ENCODE data around the gene GLT8D2.

GLT8D2 gene

GRCh38 chr12:104055686-104056388, 5.8 kb upstream of the GLT8D2 start:
- no peak for DNase-seq (ENCODE audit: low read depth in 1 of 2, low spot score in 1 of 2)

GRCh38 chr12:104054681-104055346, 4.8 kb upstream of the GLT8D2 start:
- no peak for DNase-seq (ENCODE audit: low read depth in 1 of 2, low spot score in 1 of 2)
- Histone ChIP-seq H3K27ac (replicated peaks) (no peak overlapping the region), H3K27me3 (ENCODE audit: insufficient read depth, poor library complexity, severe bottlenecking) (peaks cover 15% of the 10 kb centered on the region), H3K4me3 (replicated peaks; ENCODE audit: insufficient read depth, low read length) (no peak overlapping the region)
- TF ChIP-seq POLR2AphosphoS5 (IDR thresholded peaks at IDR 0.05; ENCODE audit: low read depth) (no peak), SPI1 (IDR thresholded peaks at IDR 0.05; ENCODE audit: borderline replicate concordance, low read depth) (no peak), GABPA (IDR thresholded peaks at IDR 0.05; ENCODE audit: low read depth) (no peak), REST (IDR thresholded peaks at IDR 0.05; ENCODE audit: insufficient replicate concordance, low read depth) (no peak), CTCF (IDR thresholded peaks at IDR 0.05; ENCODE audit: insufficient read depth, low read length) (no peak)

More at GRCh38 chr12:104055686-104056388, 5.8 kb upstream of the GLT8D2 start:
- Histone ChIP-seq H3K4me3 (replicated peaks; ENCODE audit: insufficient read depth, low read length) (no peak overlapping the region), H3K27me3 (ENCODE audit: insufficient read depth, poor library complexity, severe bottlenecking) (peaks cover 6% of the 10 kb centered on the region), H3K27ac (replicated peaks) (no peak overlapping the region)
- no peak for TF ChIP-seq REST (IDR thresholded peaks at IDR 0.05; ENCODE audit: insufficient replicate concordance, low read depth)
- TF ChIP-seq SPI1 (IDR thresholded peaks at IDR 0.05; ENCODE audit: borderline replicate concordance, low read depth): no peak
- no peak for TF ChIP-seq GABPA (IDR thresholded peaks at IDR 0.05; ENCODE audit: low read depth)
- TF ChIP-seq CTCF (IDR thresholded peaks at IDR 0.05; ENCODE audit: insufficient read depth, low read length): no peak
- no peak for TF ChIP-seq POLR2AphosphoS5 (IDR thresholded peaks at IDR 0.05; ENCODE audit: low read depth)

- no peak overlapping the region for H3K27ac ChIP-seq (replicated peaks)
- peaks cover 20% of the 10 kb centered on the region for H3K27me3 ChIP-seq (ENCODE audit: insufficient read depth, poor library complexity, severe bottlenecking)
- H3K4me3 ChIP-seq (replicated peaks; ENCODE audit: insufficient read depth, low read length): no peak overlapping the region
- DNase-seq (ENCODE audit: low read depth in 1 of 2, low spot score in 1 of 2): no peak
- TF ChIP-seq POLR2AphosphoS5 (IDR thresholded peaks at IDR 0.05; ENCODE audit: low read depth): no peak
Observed at GRCh38 chr12:104050436-104050835, 449 bp upstream of the GLT8D2 start.

- Histone ChIP-seq H3K27ac (replicated peaks) (no peak overlapping the region), H3K27me3 (ENCODE audit: insufficient read depth, poor library complexity, severe bottlenecking) (peaks cover 20% of the 10 kb centered on the region), H3K4me3 (replicated peaks; ENCODE audit: insufficient read depth, low read length) (no peak overlapping the region)
- TF ChIP-seq GABPA (IDR thresholded peaks at IDR 0.05; ENCODE audit: low read depth): no peak
- TF ChIP-seq REST (IDR thresholded peaks at IDR 0.05; ENCODE audit: insufficient replicate concordance, low read depth): no peak
- no peak for TF ChIP-seq POLR2AphosphoS5 (IDR thresholded peaks at IDR 0.05; ENCODE audit: low read depth)
- TF ChIP-seq CTCF (IDR thresholded peaks at IDR 0.05; ENCODE audit: insufficient read depth, low read length): no peak
- TF ChIP-seq SPI1 (IDR thresholded peaks at IDR 0.05; ENCODE audit: borderline replicate concordance, low read depth): no peak
- no peak for DNase-seq (ENCODE audit: low read depth in 1 of 2, low spot score in 1 of 2)
Observed at GRCh38 chr12:104049278-104049902, 597 bp downstream of the GLT8D2 start.
